SJCRH30 (cell line): Measurements from ENCODE around the gene EDN1. TPM values are rescaled to one million over a fixed set of nuclear protein-coding genes. Genes with fewer than 3 reads are reported as not detected.

Source experiments
- DNase-seq, 2 experiments: peaks; one replicate each; pipeline ENCODE4 v3.0.0-alpha.2; 2015 to 2020
- H3K27ac ChIP-seq: fragments of 250-450 bp; sonication (Bioruptor Pico); 2 replicates; pipeline ENCODE4 v1.5.1; 2020; ENCODE audit warnings: mild to moderate bottlenecking, moderate library complexity
- H3K27me3 ChIP-seq: fragments of 250-450 bp; sonication (Bioruptor Pico); 2 replicates; pipeline ENCODE4 v1.5.1; 2020; ENCODE audit warnings: mild to moderate bottlenecking, moderate library complexity
- H3K36me3 ChIP-seq: fragments of 250-450 bp; sonication (Bioruptor Pico); 2 replicates; pipeline ENCODE4 v1.5.1; 2020; ENCODE audit warnings: mild to moderate bottlenecking, moderate library complexity
- H3K4me1 ChIP-seq: fragments of 250-450 bp; sonication (Bioruptor Pico); 2 replicates; pipeline ENCODE4 v1.5.1; 2020; ENCODE audit warnings: mild to moderate bottlenecking, moderate library complexity
- H3K4me3 ChIP-seq: fragments of 250-450 bp; sonication (Bioruptor Pico); 2 replicates; pipeline ENCODE4 v1.5.1; 2020; ENCODE audit warnings: mild to moderate bottlenecking, moderate library complexity
- H3K9me3 ChIP-seq: fragments of 250-450 bp; sonication (Bioruptor Pico); replicated peaks from 2 replicates; pipeline ENCODE4 v1.5.1; 2020; ENCODE audit warnings: mild to moderate bottlenecking, moderate library complexity
- total RNA-seq: library from RNA; depleted of rRNA; stranded (reverse); fragments of >200 nt; shearing (Covaris generic); gene quantifications from 2 replicates; pipeline ENCODE4 v1.2.3, GENCODE V29; 2014

The EDN1 gene
- total RNA-seq, 1 experiment from 2014 or later: 0.08 TPM

GRCh38 chr6:12280458-12280857 is 9.7 kb upstream of the EDN1 start:
- no peak overlapping the region for H3K27ac ChIP-seq
- no peaks in the 10 kb centered on the region for H3K9me3 ChIP-seq
- H3K27me3 ChIP-seq: no peaks in the 10 kb centered on the region
- no peak overlapping the region for H3K4me3 ChIP-seq
- DNase-seq: no peak
- no peaks in the 10 kb centered on the region for H3K36me3 ChIP-seq
- no peaks in the 10 kb centered on the region for H3K4me1 ChIP-seq

GRCh38 chr6:12280902-12281301 is 9.3 kb upstream of the EDN1 start:
- DNase-seq: no peak
- H3K4me3 ChIP-seq: no peak overlapping the region
- no peaks in the 10 kb centered on the region for H3K4me1 ChIP-seq
- no peak overlapping the region for H3K27ac ChIP-seq
- no peaks in the 10 kb centered on the region for H3K9me3 ChIP-seq
- H3K36me3 ChIP-seq: no peaks in the 10 kb centered on the region
- H3K27me3 ChIP-seq: no peaks in the 10 kb centered on the region

DNA sequence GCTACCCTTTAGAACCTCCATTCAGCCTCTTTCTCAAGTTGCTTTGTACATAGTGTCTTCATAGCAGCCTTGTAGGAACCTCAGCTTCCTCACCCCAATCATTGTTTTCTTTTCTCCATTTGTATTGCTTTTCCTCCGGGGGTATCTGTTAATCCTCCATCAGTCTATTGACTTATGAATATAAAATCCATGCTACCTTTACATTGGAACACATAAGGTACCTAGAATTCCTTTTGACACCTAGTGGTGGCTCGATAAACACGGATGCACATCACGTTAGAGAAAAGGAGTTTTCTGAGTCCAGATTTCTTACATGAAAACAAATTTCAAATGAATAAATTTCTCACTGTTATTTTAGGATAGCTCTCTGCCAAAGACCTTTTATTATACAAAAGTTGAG is 6.3 kb upstream of the EDN1 start:
- H3K27ac ChIP-seq: no peak overlapping the region
- no peaks in the 10 kb centered on the region for H3K27me3 ChIP-seq
- no peaks in the 10 kb centered on the region for H3K9me3 ChIP-seq
- DNase-seq: no peak
- no peaks in the 10 kb centered on the region for H3K36me3 ChIP-seq
- no peaks in the 10 kb centered on the region for H3K4me1 ChIP-seq
- H3K4me3 ChIP-seq: no peak overlapping the region

DNA sequence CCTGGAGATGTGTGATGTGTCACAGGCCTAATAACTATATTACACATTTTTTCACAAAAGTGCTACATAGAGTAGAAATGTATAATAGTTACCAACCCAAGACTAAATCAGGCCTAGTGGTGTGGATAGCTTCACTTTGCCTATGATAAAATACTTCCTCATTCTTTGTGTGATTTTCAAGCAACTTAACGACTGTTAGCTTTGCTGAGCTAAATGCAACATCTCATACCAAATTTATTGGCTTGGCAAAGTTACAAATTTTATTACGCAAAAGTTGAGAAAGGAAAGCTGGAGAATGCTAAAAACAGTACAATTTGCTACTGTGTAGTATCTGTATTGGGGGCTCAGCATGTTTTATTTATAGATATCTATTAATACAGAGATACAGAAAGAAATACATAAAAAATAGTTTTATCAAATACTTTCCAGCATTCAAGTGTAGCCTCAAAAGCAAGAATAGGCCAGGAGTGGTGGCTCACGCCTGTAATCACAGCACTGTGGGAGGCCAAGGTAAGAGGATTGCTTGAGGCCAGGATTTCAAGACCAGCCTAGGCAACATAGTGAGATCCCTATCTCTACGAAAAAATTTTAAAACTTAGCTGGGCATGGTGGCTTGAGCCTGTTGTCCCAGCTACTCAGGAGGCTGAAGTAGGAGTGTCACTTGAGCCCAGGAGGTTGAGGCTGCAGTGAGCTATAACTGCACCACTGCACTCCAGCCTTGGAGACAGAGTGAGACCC is 3.6 kb upstream of the EDN1 start:
- Histone ChIP-seq H3K4me1 (no peaks in the 10 kb centered on the region), H3K4me3 (no peak overlapping the region), H3K9me3 (no peaks in the 10 kb centered on the region), H3K27ac (no peak overlapping the region), H3K36me3 (no peaks in the 10 kb centered on the region), H3K27me3 (no peaks in the 10 kb centered on the region)
- DNase-seq: no peak

DNA sequence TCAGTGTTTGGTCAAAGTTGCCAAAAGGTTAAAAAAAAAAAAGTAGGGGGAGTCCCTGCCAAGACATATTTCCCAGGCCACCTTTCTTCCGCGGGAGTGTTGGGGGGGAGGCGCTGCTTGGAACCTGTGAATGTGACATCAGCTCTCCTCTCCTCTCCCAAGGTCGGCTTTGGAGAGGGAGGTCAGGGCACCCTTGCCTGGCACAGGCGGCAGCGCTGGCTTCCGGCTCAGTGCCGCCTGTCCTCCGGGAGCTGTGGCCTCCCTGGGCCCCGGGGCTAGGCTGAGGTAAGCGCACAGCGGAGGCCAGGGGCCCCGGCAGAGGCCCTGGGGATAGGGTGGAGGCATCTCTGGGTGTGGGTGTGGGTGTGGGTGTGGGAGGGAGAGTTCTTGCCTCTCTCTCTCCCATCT is 1.9 kb upstream of the EDN1 start:
- Histone ChIP-seq H3K4me3 (no peak overlapping the region), H3K27me3 (no peaks in the 10 kb centered on the region), H3K9me3 (no peaks in the 10 kb centered on the region), H3K36me3 (no peaks in the 10 kb centered on the region), H3K4me1 (no peaks in the 10 kb centered on the region), H3K27ac (no peak overlapping the region)
- no peak for DNase-seq

GRCh38 chr6:12288914-12289313 is 1.2 kb upstream of the EDN1 start:
- Histone ChIP-seq H3K27ac (no peak overlapping the region), H3K4me3 (no peak overlapping the region)
- no peak for DNase-seq

DNA sequence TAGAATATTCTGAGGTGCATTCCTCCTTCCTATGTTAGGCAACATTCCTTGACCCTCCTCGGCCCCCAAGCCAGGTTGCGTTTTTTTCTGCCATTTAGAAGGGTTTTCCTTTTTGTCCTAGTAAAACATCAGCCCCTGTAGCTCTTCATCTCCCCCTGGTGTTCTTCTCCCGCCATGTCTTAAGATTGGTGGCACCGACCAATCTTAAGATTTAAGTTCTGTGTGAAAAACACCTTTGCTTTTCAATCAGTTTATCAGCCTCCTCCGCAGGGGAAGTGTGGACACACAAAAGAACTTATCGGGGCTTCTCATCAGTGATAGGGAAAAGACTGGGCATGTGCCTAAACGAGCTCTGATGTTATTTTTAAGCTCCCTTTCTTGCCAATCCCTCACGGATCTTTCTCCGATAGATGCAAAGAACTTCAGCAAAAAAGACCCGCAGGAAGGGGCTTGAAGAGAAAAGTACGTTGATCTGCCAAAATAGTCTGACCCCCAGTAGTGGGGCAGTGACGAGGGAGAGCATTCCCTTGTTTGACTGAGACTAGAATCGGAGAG is 719 bp upstream of the EDN1 start:
- peak overlapping the region; percentile 46 for H3K4me3 ChIP-seq
- H3K4me1 ChIP-seq: no peaks in the 10 kb centered on the region
- H3K27ac ChIP-seq: no peak overlapping the region
- no peaks in the 10 kb centered on the region for H3K27me3 ChIP-seq
- H3K9me3 ChIP-seq: no peaks in the 10 kb centered on the region
- peak; percentile 13 to 54 for DNase-seq
- H3K36me3 ChIP-seq: no peaks in the 10 kb centered on the region

More at GRCh38 chr6:12288914-12289313, 1.2 kb upstream of the EDN1 start:
- no peaks in the 10 kb centered on the region for H3K36me3 ChIP-seq
- H3K9me3 ChIP-seq: no peaks in the 10 kb centered on the region
- H3K4me1 ChIP-seq: no peaks in the 10 kb centered on the region
- H3K27me3 ChIP-seq: no peaks in the 10 kb centered on the region

- no peak for DNase-seq
- Histone ChIP-seq H3K36me3 (no peaks in the 10 kb centered on the region), H3K4me1 (no peaks in the 10 kb centered on the region), H3K9me3 (no peaks in the 10 kb centered on the region), H3K27ac (no peak overlapping the region), H3K27me3 (no peaks in the 10 kb centered on the region), H3K4me3 (no peak overlapping the region)
Measured at GRCh38 chr6:12291071-12291838, 1.1 kb downstream of the EDN1 start.

DNA sequence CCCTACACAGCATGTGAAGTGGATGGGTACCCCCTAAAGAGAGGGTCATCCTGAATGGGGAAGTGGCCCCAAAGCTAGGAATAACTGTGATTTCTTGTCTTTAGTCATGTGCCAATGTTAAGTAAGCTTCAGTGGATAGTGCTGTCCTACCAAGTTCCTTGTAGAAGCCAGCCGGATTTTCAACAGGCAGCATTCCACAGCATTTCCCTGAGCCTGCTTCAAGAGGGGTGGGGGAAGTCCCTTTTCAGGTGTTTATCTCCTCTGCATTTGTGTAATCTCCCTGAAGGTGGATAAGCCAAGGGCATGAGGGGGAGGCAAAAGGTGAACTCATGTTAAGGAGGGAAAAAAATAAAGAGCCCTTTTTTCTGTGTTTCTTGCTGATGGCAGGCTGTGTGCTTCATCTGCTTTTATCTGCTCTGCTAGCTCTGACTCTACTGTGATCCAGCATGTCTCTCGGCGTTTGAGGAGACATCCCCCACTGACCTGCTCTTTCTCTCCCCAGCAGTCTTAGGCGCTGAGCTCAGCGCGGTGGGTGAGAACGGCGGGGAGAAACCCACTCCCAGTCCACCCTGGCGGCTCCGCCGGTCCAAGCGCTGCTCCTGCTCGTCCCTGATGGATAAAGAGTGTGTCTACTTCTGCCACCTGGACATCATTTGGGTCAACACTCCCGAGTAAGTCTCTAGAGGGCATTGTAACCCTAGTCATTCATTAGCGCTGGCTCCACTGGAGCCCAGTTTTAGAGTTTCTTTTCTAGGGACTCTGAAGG is 1.9 kb downstream of the EDN1 start:
- H3K4me1 ChIP-seq: no peaks in the 10 kb centered on the region
- DNase-seq: no peak
- no peaks in the 10 kb centered on the region for H3K27me3 ChIP-seq
- H3K36me3 ChIP-seq: no peaks in the 10 kb centered on the region
- no peak overlapping the region for H3K4me3 ChIP-seq
- H3K27ac ChIP-seq: no peak overlapping the region
- H3K9me3 ChIP-seq: no peaks in the 10 kb centered on the region

GRCh38 chr6:12293235-12293930 is 3.2 kb downstream of the EDN1 start:
- H3K4me3 ChIP-seq: no peak overlapping the region
- no peaks in the 10 kb centered on the region for H3K4me1 ChIP-seq
- no peaks in the 10 kb centered on the region for H3K27me3 ChIP-seq

GRCh38 chr6:12293931-12294807 is 4.0 kb downstream of the EDN1 start:
- no peaks in the 10 kb centered on the region for H3K27me3 ChIP-seq
- H3K4me3 ChIP-seq: no peak overlapping the region
- H3K4me1 ChIP-seq: no peaks in the 10 kb centered on the region
- H3K27ac ChIP-seq: no peak overlapping the region
- no peaks in the 10 kb centered on the region for H3K9me3 ChIP-seq
- H3K36me3 ChIP-seq: no peaks in the 10 kb centered on the region
- DNase-seq: no peak

More at GRCh38 chr6:12293235-12293930, 3.2 kb downstream of the EDN1 start:
- DNase-seq: no peak
- H3K9me3 ChIP-seq: no peaks in the 10 kb centered on the region
- H3K27ac ChIP-seq: no peak overlapping the region
- no peaks in the 10 kb centered on the region for H3K36me3 ChIP-seq

- Histone ChIP-seq H3K36me3 (no peaks in the 10 kb centered on the region), H3K27me3 (no peaks in the 10 kb centered on the region), H3K27ac (no peak overlapping the region), H3K9me3 (no peaks in the 10 kb centered on the region), H3K4me3 (no peak overlapping the region), H3K4me1 (no peaks in the 10 kb centered on the region)
- no peak for DNase-seq
Measured at GRCh38 chr6:12294851-12295536, 4.8 kb downstream of the EDN1 start.

- no peaks in the 10 kb centered on the region for H3K36me3 ChIP-seq
- DNase-seq: no peak
- no peak overlapping the region for H3K27ac ChIP-seq
- no peak overlapping the region for H3K4me3 ChIP-seq
- no peaks in the 10 kb centered on the region for H3K27me3 ChIP-seq
- H3K9me3 ChIP-seq: no peaks in the 10 kb centered on the region
- H3K4me1 ChIP-seq: no peaks in the 10 kb centered on the region
Measured at GRCh38 chr6:12295558-12296254, 5.5 kb downstream of the EDN1 start.
